Neural progenitor cell (in vitro differentiated cells): ENCODE data around the gene COMMD3. TPM values are rescaled to one million over a fixed set of nuclear protein-coding genes. Genes with fewer than 3 reads are reported as not detected.

ENCODE experiments used
- DNase-seq: peaks from one replicate; pipeline ENCODE4 v3.0.0-alpha.2; 2016; ENCODE audit warnings: low spot score
- H2AFZ ChIP-seq: fragments of 200-600 bp; sonication (generic); replicated peaks from 2 replicates; pipeline ENCODE4 v1.6.1; 2016; ENCODE audit warnings: antibody characterized with exemption
- H3F3A ChIP-seq: fragments of 200-600 bp; sonication (generic); 2 replicates; pipeline ENCODE4 v1.6.1; 2016; ENCODE audit warnings: antibody characterized with exemption, low read depth
- H3K27ac ChIP-seq: fragments of 200-600 bp; sonication (generic); 2 replicates; pipeline ENCODE4 v1.5.1; 2016; ENCODE audit warnings: mild to moderate bottlenecking
- H3K27me3 ChIP-seq: fragments of 200-600 bp; sonication (generic); 2 replicates; pipeline ENCODE4 v1.6.1; 2016; ENCODE audit warnings: mild to moderate bottlenecking, moderate library complexity
- H3K36me3 ChIP-seq: fragments of 200-600 bp; sonication (generic); 2 replicates; pipeline ENCODE4 v1.5.1; 2016
- H3K4me1 ChIP-seq: fragments of 200-600 bp; sonication (generic); 2 replicates; pipeline ENCODE4 v1.6.1; 2016; ENCODE audit warnings: mixed run types
- H3K4me2 ChIP-seq: fragments of 200-600 bp; sonication (generic); 2 replicates; pipeline ENCODE4 v1.6.1; 2016
- H3K4me3 ChIP-seq: fragments of 200-600 bp; sonication (generic); 2 replicates; pipeline ENCODE4 v1.5.1; 2016
- H3K79me2 ChIP-seq: fragments of 200-600 bp; sonication (generic); 2 replicates; pipeline ENCODE4 v1.6.1; 2016; ENCODE audit warnings: low read depth
- H3K9ac ChIP-seq: fragments of 200-600 bp; sonication (generic); 2 replicates; pipeline ENCODE4 v1.6.1; 2016
- H3K9me3 ChIP-seq: fragments of 200-600 bp; sonication (generic); 2 replicates; pipeline ENCODE4 v1.5.1; 2016; ENCODE audit warnings: low read depth
- H4K20me1 ChIP-seq: fragments of 200-600 bp; sonication (generic); 2 replicates; pipeline ENCODE4 v1.6.1; 2016; ENCODE audit warnings: low read depth
- H3K27ac Mint-ChIP-seq: 3 replicates; pipeline ENCODE4 v1.8.0; 2021; ENCODE audit warnings: mixed read lengths
- H3K27me3 Mint-ChIP-seq: 2 replicates; pipeline ENCODE4 v1.8.0; 2022; ENCODE audit warnings: low read depth, mild to moderate bottlenecking, inconsistent platforms, moderate library complexity, mixed read lengths; ENCODE audit not compliant: insufficient read depth
- H3K36me3 Mint-ChIP-seq: 3 replicates; pipeline ENCODE4 v1.8.0; 2021; ENCODE audit warnings: mixed read lengths
- H3K4me1 Mint-ChIP-seq: 3 replicates; pipeline ENCODE4 v1.8.0; 2021; ENCODE audit warnings: mixed read lengths
- H3K4me3 Mint-ChIP-seq: 3 replicates; pipeline ENCODE4 v1.8.0; 2021; ENCODE audit warnings: mild to moderate bottlenecking, moderate library complexity, mixed read lengths
- H3K9me3 Mint-ChIP-seq: 3 replicates; pipeline ENCODE4 v1.8.0; 2020; ENCODE audit warnings: mixed read lengths
- CTCF ChIP-seq: fragments of 200-600 bp; sonication (generic); IDR thresholded peaks from 2 replicates; pipeline ENCODE4 v1.5.1; 2017; ENCODE audit warnings: antibody characterized with exemption, mild to moderate bottlenecking
- EZH2 ChIP-seq: fragments of 200-600 bp; sonication (generic); IDR thresholded peaks from 2 replicates; pipeline ENCODE4 v1.6.1; 2017; ENCODE audit warnings: antibody characterized with exemption, mild to moderate bottlenecking, moderate library complexity
- EZH2phosphoT487 ChIP-seq: fragments of 200-600 bp; sonication (generic); IDR thresholded peaks from 2 replicates; pipeline ENCODE4 v1.6.1; 2017; ENCODE audit warnings: antibody characterized with exemption
- total RNA-seq: library from RNA; depleted of rRNA; stranded (reverse); fragments of >200 nt; gene quantifications from 2 replicates; pipeline ENCODE4 v1.2.3, GENCODE V29; 2015; ENCODE audit warnings: low replicate concordance

The COMMD3 gene
- total RNA-seq, 1 donor from 2014 or later, result 16.3 TPM

- H3K79me2 ChIP-seq, result peaks cover 32% of the 10 kb centered on the region
- H3K4me2 ChIP-seq, result peak overlapping the region; percentile 90
- Mint-ChIP-seq H3K27me3 (peaks cover 24% of the 10 kb centered on the region), H3K4me1 (peaks cover 44% of the 10 kb centered on the region), H3K4me3 (peak overlapping the region; percentile 98), H3K9me3 (peaks cover 6% of the 10 kb centered on the region), H3K27ac (no peak overlapping the region), H3K36me3 (peaks cover 19% of the 10 kb centered on the region)
- peak; percentile 45 for TF ChIP-seq EZH2
- no peak for TF ChIP-seq EZH2phosphoT487
- peaks cover 55% of the 10 kb centered on the region for H4K20me1 ChIP-seq
- no peak overlapping the region for H2AFZ ChIP-seq
- H3K27me3 ChIP-seq, result peaks cover 80% of the 10 kb centered on the region
- peak overlapping the region; percentile 44 for H3K4me3 ChIP-seq
- H3K36me3 ChIP-seq, result no peaks in the 10 kb centered on the region
- peaks cover 17% of the 10 kb centered on the region for H3K4me1 ChIP-seq
- no peak for DNase-seq
- no peak overlapping the region for H3K27ac ChIP-seq
- H3K9me3 ChIP-seq, result no peaks in the 10 kb centered on the region
- no peak overlapping the region for H3K9ac ChIP-seq
- H3F3A ChIP-seq, result peaks cover 43% of the 10 kb centered on the region
Observed at GRCh38 chr10:22324893-22325271, 8.7 kb downstream of the COMMD3 start.

GRCh38 chr10:22325272-22326144, 9.3 kb downstream of the COMMD3 start:
- no peak overlapping the region for H3K27ac Mint-ChIP-seq
- H3K4me1 Mint-ChIP-seq, result peaks cover 40% of the 10 kb centered on the region
- TF ChIP-seq CTCF (peak; percentile 5), EZH2 (peak; percentile 39), EZH2phosphoT487 (no peak)
- peaks cover 4% of the 10 kb centered on the region for H3K9me3 Mint-ChIP-seq
- Histone ChIP-seq H3K4me3 (peak overlapping the region; percentile 44), H3F3A (peaks cover 39% of the 10 kb centered on the region), H3K79me2 (peaks cover 32% of the 10 kb centered on the region), H3K9ac (no peak overlapping the region), H3K9me3 (no peaks in the 10 kb centered on the region), H3K36me3 (no peaks in the 10 kb centered on the region), H2AFZ (no peak overlapping the region), H3K4me2 (peak overlapping the region; percentile 90), H3K4me1 (peaks cover 17% of the 10 kb centered on the region), H4K20me1 (peaks cover 52% of the 10 kb centered on the region), H3K27me3 (peaks cover 81% of the 10 kb centered on the region), H3K27ac (no peak overlapping the region)
- peaks cover 20% of the 10 kb centered on the region for H3K27me3 Mint-ChIP-seq
- peak; percentile 94 for DNase-seq
- peak overlapping the region; percentile 98 for H3K4me3 Mint-ChIP-seq
- peaks cover 20% of the 10 kb centered on the region for H3K36me3 Mint-ChIP-seq

- Mint-ChIP-seq H3K4me3 (peak overlapping the region; percentile 89), H3K36me3 (peaks cover 20% of the 10 kb centered on the region), H3K9me3 (peaks cover 4% of the 10 kb centered on the region), H3K27me3 (peaks cover 20% of the 10 kb centered on the region), H3K27ac (no peak overlapping the region), H3K4me1 (peaks cover 40% of the 10 kb centered on the region)
- Histone ChIP-seq H3K27me3 (peaks cover 88% of the 10 kb centered on the region), H3K79me2 (peaks cover 32% of the 10 kb centered on the region), H3K4me2 (peak overlapping the region; percentile 72), H2AFZ (no peak overlapping the region), H3K27ac (no peak overlapping the region), H3K4me1 (peaks cover 17% of the 10 kb centered on the region), H3K9ac (no peak overlapping the region), H4K20me1 (peaks cover 54% of the 10 kb centered on the region), H3K36me3 (no peaks in the 10 kb centered on the region), H3F3A (peaks cover 39% of the 10 kb centered on the region), H3K9me3 (no peaks in the 10 kb centered on the region), H3K4me3 (peak overlapping the region; percentile 44)
- DNase-seq, result peak; percentile 30
- TF ChIP-seq CTCF (no peak), EZH2phosphoT487 (peak; percentile 35), EZH2 (no peak)
Observed at GRCh38 chr10:22326145-22326702, 10.0 kb downstream of the COMMD3 start.
